OCI-LY3 (cell line): Measurements from ENCODE around the gene GNB1.

Experiments
- CTCF ChIP-seq: fragments of 200-600, 300-600 bp; sonication (generic); IDR thresholded peaks from 2 replicates; pipeline ENCODE4 v1.5.1; 2014; ENCODE audit warnings: antibody characterized with exemption, low read length, low read depth
- EZH2phosphoT487 ChIP-seq: fragments of 200-600 bp; shearing (Covaris generic); IDR thresholded peaks from 2 replicates; pipeline ENCODE4 v1.6.1; 2018; ENCODE audit warnings: antibody characterized with exemption, mixed run types, low read depth

GRCh38 chr1:1922956-1923833 lies 32.3 kb upstream of the GNB1 start:
- no peak for TF ChIP-seq CTCF
- TF ChIP-seq EZH2phosphoT487: no peak
